Activated B cell treated with CpG ODN at 0.5 μM for 24 hours (primary cell): ENCODE results near the gene SRPK3. TPM values are rescaled to one million over a fixed set of nuclear protein-coding genes. Genes with fewer than 3 reads are reported as not detected.

Experiments used
- ATAC-seq: fragments of 200-7000 bp; cut with Tn5 transposase; one replicate; pipeline ENCODE4 v1.10.0; 2021; ENCODE audit warnings: low read depth, mild to moderate bottlenecking, moderate library complexity
- CTCF ChIA-PET: fragments of 350-600 bp; sonication (Branson Sonifier 250); formaldehyde crosslinking; loops from one replicate; lab custom pipeline; 2021; ENCODE audit warnings: antibody characterized with exemption; lab: Charles Lee
- POLR2A ChIA-PET: fragments of 350-600 bp; sonication (Branson Sonifier 250); formaldehyde crosslinking; loops from one replicate; lab custom pipeline; 2021; ENCODE audit warnings: antibody characterized with exemption; lab: Charles Lee
- DNase-seq: peaks from one replicate; pipeline ENCODE4 v3.0.0; 2022
- H3K27ac Mint-ChIP-seq: one replicate; pipeline ENCODE4 v1.8.0; 2020; ENCODE audit warnings: mixed read lengths
- H3K27me3 Mint-ChIP-seq: one replicate; pipeline ENCODE4 v1.8.0; 2021; ENCODE audit warnings: mixed read lengths
- H3K36me3 Mint-ChIP-seq: one replicate; pipeline ENCODE4 v1.8.0; 2021; ENCODE audit warnings: low read depth, mixed read lengths
- H3K4me1 Mint-ChIP-seq: one replicate; pipeline ENCODE4 v1.8.0; 2021; ENCODE audit warnings: mixed read lengths
- H3K4me3 Mint-ChIP-seq: one replicate; pipeline ENCODE4 v1.8.0; 2020; ENCODE audit warnings: mild to moderate bottlenecking, mixed read lengths
- H3K9me3 Mint-ChIP-seq: one replicate; pipeline ENCODE4 v1.8.0; 2020; ENCODE audit warnings: mixed read lengths
- intact Hi-C: fragments of 100-400 bp; cut with micrococcal nuclease; formaldehyde crosslinking; loops from one replicate; pipeline ENCODE4 v1.15.1; 2024
- total RNA-seq: library from RNA; stranded (reverse); gene quantifications from 2 replicates; pipeline ENCODE4 v1.2.3, GENCODE V29; 2022
- TF ChIP-seq, protein P1 (sequence below): fragments of 200-600 bp; IDR thresholded peaks from one replicate; pipeline ENCODE4 v1.8.0; 2022; ENCODE audit warnings: antibody characterized with exemption, mild to moderate bottlenecking

Gene SRPK3
- total RNA-seq, 1 donor from 2014 or later: not detected

DNA sequence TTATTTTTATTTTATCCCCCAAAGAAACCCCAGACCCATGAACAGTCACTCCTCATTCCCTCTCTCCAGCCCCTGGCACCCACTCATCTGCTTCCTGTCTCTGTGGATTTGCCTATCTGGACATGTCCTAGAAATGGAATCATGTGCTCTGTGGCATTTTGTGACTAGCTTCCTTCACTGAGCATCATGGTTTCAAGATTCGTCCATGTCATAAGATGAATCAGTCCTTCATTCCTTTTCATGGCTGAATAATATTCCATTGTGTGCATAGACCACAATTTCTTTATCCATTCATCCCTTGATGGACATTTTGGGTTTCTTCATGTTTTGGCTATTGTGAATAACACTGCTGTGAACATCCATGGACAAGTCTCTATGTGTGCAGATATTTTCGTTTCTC, 46.0 kb upstream of the SRPK3 start:
- Mint-ChIP-seq H3K4me3 (no peak overlapping the region), H3K27ac (no peak overlapping the region), H3K36me3 (peaks cover 31% of the 10 kb centered on the region), H3K27me3 (no peaks in the 10 kb centered on the region), H3K4me1 (peaks cover 23% of the 10 kb centered on the region), H3K9me3 (peaks cover 2% of the 10 kb centered on the region)
- TF ChIP-seq, protein P1, sequence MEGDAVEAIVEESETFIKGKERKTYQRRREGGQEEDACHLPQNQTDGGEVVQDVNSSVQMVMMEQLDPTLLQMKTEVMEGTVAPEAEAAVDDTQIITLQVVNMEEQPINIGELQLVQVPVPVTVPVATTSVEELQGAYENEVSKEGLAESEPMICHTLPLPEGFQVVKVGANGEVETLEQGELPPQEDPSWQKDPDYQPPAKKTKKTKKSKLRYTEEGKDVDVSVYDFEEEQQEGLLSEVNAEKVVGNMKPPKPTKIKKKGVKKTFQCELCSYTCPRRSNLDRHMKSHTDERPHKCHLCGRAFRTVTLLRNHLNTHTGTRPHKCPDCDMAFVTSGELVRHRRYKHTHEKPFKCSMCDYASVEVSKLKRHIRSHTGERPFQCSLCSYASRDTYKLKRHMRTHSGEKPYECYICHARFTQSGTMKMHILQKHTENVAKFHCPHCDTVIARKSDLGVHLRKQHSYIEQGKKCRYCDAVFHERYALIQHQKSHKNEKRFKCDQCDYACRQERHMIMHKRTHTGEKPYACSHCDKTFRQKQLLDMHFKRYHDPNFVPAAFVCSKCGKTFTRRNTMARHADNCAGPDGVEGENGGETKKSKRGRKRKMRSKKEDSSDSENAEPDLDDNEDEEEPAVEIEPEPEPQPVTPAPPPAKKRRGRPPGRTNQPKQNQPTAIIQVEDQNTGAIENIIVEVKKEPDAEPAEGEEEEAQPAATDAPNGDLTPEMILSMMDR: no peak
- ChIA-PET CTCF (no interaction called here), POLR2A (interaction anchor here (1.1 kb wide), 1 partner anchor 8 kb away, joined by 3 read pairs; no protein-coding TSS in a partner anchor)
- DNase-seq: no peak
- ATAC-seq: no peak
- intact Hi-C loops: loop anchor here (1.0 kb wide), 1 partner anchor 8 kb away; no protein-coding TSS in a partner anchor

DNA sequence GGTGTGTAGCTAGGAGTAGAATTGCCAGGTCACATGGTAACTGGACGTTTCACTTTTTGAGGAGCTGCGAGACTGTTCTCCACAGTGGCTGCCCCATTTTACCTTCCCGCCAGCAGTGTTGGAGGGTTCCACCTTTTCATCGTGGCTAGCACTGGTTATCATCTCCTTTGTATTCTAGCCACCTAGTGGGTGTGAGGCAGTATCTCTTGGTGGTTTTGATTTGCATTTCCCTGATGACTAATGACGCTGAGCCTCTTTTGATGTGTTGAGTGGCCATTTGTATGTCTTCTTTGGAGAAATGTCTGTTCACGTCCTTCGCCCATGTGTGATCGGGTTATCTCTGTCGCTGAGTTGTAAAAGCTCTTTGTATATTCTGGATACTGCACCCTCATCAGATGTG, 45.6 kb upstream of the SRPK3 start:
- DNase-seq (no peak), ATAC-seq (peak; percentile 79)
- CTCF ChIA-PET: no interaction called here
- Mint-ChIP-seq H3K9me3 (peaks cover 2% of the 10 kb centered on the region), H3K4me3 (no peak overlapping the region), H3K36me3 (peaks cover 31% of the 10 kb centered on the region), H3K27ac (no peak overlapping the region), H3K27me3 (no peaks in the 10 kb centered on the region), H3K4me1 (peaks cover 27% of the 10 kb centered on the region)
- intact Hi-C loops: loop anchor here (1.0 kb wide), 1 partner anchor 8 kb away; no protein-coding TSS in a partner anchor
- POLR2A ChIA-PET: interaction anchor here (1.1 kb wide), 1 partner anchor 9 kb away, joined by 3 read pairs; no protein-coding TSS in a partner anchor
- TF ChIP-seq, protein P1: no peak

DNA sequence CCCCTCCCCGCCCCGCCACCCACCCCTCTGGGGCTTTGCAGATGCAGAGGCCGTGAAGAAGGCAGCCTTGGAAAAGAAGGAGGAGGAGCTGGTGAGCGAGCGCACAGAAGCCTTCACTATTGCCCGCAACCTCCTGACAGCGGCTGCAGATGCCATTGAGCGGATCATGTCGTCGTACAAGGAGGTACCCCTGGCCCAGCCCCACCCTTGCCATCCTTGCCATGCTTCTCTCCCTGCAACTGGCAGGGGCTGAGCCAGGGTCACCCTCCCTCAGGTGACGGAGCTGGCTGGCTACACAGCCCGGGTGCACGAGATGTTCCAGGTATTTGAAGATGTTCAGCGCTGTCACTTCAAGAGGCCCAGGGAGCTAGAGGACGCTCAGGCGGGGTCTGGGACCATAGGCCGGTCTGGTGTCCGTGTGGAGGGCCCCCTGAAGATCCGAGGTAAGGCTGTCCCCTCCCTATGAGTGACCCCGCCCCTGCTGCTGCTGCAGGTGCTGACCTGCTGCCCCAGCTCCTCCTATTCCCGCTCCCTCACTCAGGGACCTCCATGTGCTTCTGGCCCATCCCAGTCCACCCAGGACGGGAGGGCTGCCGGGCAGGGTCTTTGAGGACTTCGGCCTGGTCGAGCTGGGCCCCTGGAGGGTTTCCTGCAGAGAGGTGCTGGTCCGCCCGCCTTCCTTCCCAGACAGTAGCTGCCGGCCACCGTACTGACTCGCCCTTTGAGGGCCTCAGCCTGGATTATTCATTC, 44.6 kb upstream of the SRPK3 start:
- ATAC-seq (no peak), DNase-seq (no peak)
- TF ChIP-seq, protein P1: no peak
- POLR2A ChIA-PET: interaction anchor here (0.6 to 1.1 kb wide), 2 partner anchors 10 to 58 kb away, joined by 3 to 10 read pairs; partner anchors contain the start of genes IDH3G and SSR4
- no peak overlapping the region for H3K4me3 Mint-ChIP-seq
- H3K4me1 Mint-ChIP-seq: peaks cover 27% of the 10 kb centered on the region
- peaks cover 2% of the 10 kb centered on the region for H3K9me3 Mint-ChIP-seq
- H3K27ac Mint-ChIP-seq: no peak overlapping the region
- peaks cover 27% of the 10 kb centered on the region for H3K36me3 Mint-ChIP-seq
- no peaks in the 10 kb centered on the region for H3K27me3 Mint-ChIP-seq
- CTCF ChIA-PET: no interaction called here
- intact Hi-C loops: no loop called here

DNA sequence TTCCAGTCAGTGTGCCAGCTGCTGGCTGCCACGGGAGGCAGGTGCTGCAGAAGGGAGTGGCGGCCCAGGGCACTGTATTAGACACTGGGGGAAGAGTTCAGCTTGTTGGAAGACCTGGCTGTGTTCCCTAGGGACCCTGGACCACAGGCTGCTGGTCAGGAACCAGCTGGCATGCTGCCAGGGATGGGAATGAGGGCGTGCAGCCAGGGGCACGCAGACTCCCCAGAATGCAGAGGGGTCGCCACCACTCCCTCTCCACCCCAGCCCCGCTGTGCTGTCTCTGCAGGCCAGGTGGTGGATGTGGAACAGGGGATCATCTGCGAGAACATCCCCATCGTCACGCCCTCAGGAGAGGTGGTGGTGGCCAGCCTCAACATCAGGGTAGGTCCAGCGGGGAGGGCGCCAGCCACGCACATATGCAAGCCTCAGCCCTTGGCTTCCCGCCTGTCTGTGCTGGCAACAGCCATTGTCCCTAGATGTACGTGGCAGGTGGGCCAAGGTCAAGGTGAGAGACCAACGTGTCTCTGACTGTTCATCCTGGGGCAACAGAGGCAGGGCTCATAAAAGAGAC, 43.9 kb upstream of the SRPK3 start:
- TF ChIP-seq, protein P1: no peak
- H3K4me1 Mint-ChIP-seq: peaks cover 26% of the 10 kb centered on the region
- DNase-seq (no peak), ATAC-seq (no peak)
- no peak overlapping the region for H3K27ac Mint-ChIP-seq
- CTCF ChIA-PET: no interaction called here
- intact Hi-C loops: no loop called here
- no peaks in the 10 kb centered on the region for H3K27me3 Mint-ChIP-seq
- no peak overlapping the region for H3K4me3 Mint-ChIP-seq
- H3K36me3 Mint-ChIP-seq: peaks cover 20% of the 10 kb centered on the region
- POLR2A ChIA-PET: no interaction called here
- no peaks in the 10 kb centered on the region for H3K9me3 Mint-ChIP-seq

DNA sequence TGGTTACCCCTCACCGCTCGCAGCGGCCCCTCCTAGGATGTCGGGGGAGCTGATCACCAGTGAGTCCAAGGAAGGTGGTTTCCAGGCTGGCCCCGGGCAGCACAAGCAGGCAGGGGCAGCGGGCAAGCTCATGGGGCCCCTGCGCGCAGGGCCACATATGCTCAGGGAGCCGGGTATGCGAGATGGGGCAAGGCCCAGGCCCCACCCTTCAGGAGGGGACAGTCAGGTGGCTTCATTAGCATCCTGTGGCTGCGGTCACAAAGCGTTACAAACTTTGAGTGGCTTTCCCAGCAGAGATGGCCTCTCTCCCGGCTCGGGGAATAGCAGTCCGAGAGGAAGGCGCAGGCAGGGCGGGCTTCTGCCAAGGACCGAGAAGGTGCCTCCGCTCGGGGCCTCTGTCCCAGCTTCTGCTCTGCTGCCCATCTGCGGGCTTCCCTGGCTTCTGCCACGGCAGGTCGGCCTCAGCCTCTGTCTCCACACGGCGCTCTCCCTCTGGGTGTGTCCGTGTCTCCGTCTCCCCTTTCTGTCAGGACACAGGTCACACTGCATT, 42.7 kb upstream of the SRPK3 start:
- H3K27ac Mint-ChIP-seq: no peak overlapping the region
- peaks cover 33% of the 10 kb centered on the region for H3K4me1 Mint-ChIP-seq
- H3K9me3 Mint-ChIP-seq: no peaks in the 10 kb centered on the region
- TF ChIP-seq, protein P1: no peak
- ATAC-seq: no peak
- H3K4me3 Mint-ChIP-seq: no peak overlapping the region
- peaks cover 16% of the 10 kb centered on the region for H3K36me3 Mint-ChIP-seq
- CTCF ChIA-PET: no interaction called here
- intact Hi-C loops: no loop called here
- DNase-seq: no peak
- POLR2A ChIA-PET: no interaction called here
- no peaks in the 10 kb centered on the region for H3K27me3 Mint-ChIP-seq
